GM18868 (cell line): ENCODE results near the gene DACH1.

Source experiments
- ATAC-seq: cut with Tn5 transposase; IDR thresholded peaks from one replicate; pipeline ENCODE4 v1.9.1; 2021; ENCODE audit warnings: mild to moderate bottlenecking, moderate library complexity; ENCODE audit not compliant: unreplicated experiment

DACH1 gene

GRCh38 chr13:71437704-71438103 lies 429.3 kb downstream of the DACH1 start:
- ATAC-seq = no peak

- ATAC-seq = no peak
These were observed 436.3 kb downstream of the DACH1 start for GRCh38 chr13:71430681-71431080.

GRCh38 chr13:71417205-71417604 lies 449.8 kb downstream of the DACH1 start:
- ATAC-seq = no peak

GRCh38 chr13:71412231-71412630 lies 454.8 kb downstream of the DACH1 start:
- no peak for ATAC-seq

- no peak for ATAC-seq
These were observed 458.6 kb downstream of the DACH1 start for GRCh38 chr13:71408416-71408815.

- ATAC-seq = no peak
These were observed 467.3 kb downstream of the DACH1 start for GRCh38 chr13:71399631-71400215.

- ATAC-seq = no peak
These were observed 470.9 kb downstream of the DACH1 start for GRCh38 chr13:71396149-71396548.

- ATAC-seq = no peak
These were observed 472.0 kb downstream of the DACH1 start for GRCh38 chr13:71395053-71395452.

GRCh38 chr13:71394176-71394575 lies 472.8 kb downstream of the DACH1 start:
- no peak for ATAC-seq
